Vagina (tissue), 2 donors: ENCODE measurements around the gene CLN6. TPM values are rescaled to one million over a fixed set of nuclear protein-coding genes. Genes with fewer than 3 reads are reported as not detected.

ENCODE experiments used
- DNase-seq, 2 donors: peaks; one replicate each; pipeline ENCODE4 v3.0.0-alpha.2; 2017; ENCODE audit errors: extremely low spot score in 2 of 2
- H3K27ac ChIP-seq: fragments of 200-600 bp; sonication (generic); one replicate; pipeline ENCODE4 v1.5.1; 2019
- H3K27me3 ChIP-seq: fragments of 200-600 bp; sonication (generic); one replicate; pipeline ENCODE4 v1.5.1; 2019
- H3K36me3 ChIP-seq, 2 donors: fragments of 200-600 bp; sonication (generic); one replicate each; pipeline ENCODE4 v1.5.1; 2017 to 2019
- H3K4me1 ChIP-seq: fragments of 200-600 bp; sonication (generic); one replicate; pipeline ENCODE4 v1.5.1; 2019
- H3K4me3 ChIP-seq, 2 donors: fragments of 200-600 bp; sonication (generic); 1 replicate in 1 of 2; 2 replicates in 1 of 2; pipeline ENCODE4 v1.5.1; 2016 to 2019
- H3K9me3 ChIP-seq: fragments of 200-600 bp; sonication (generic); one replicate; pipeline ENCODE4 v1.5.1; 2019
- CTCF ChIP-seq, 3 experiments: fragments of 450-650 bp in 2 of 3; fragments of 200-600 bp in 1 of 3; sonication (generic) in 1 of 3; IDR thresholded peaks; one replicate each; pipeline ENCODE4 v1.5.1; 2017 to 2019; ENCODE audit warnings: antibody characterized with exemption in 3 of 3, mild to moderate bottlenecking in 2 of 3, moderate library complexity in 2 of 3
- POLR2A ChIP-seq, 2 donors: fragments of 450-650 bp; IDR thresholded peaks; one replicate each; pipeline ENCODE4 v1.6.1; 2017; ENCODE audit warnings: antibody characterized with exemption in 2 of 2, mild to moderate bottlenecking in 2 of 2, moderate library complexity in 2 of 2
- POLR2AphosphoS5 ChIP-seq, 2 donors: sonication (generic); formaldehyde crosslinking; IDR thresholded peaks; one replicate each; pipeline ENCODE4 v1.9.0; 2017; ENCODE audit warnings: antibody characterized with exemption in 2 of 2, mild to moderate bottlenecking in 2 of 2, low read depth in 1 of 2; ENCODE audit not compliant: insufficient read depth in 1 of 2
- intact Hi-C: fragments of 100-400 bp; cut with DNase I; formaldehyde crosslinking; loops from one replicate; pipeline ENCODE4 v1.15.1; 2023
- total RNA-seq: library from RNA; depleted of rRNA; stranded (reverse); fragments of >200 nt; gene quantifications from one replicate; pipeline ENCODE4 v1.2.3, GENCODE V29; 2016

The CLN6 gene
- total RNA-seq, 1 donor from 2014 or later: 23.3 TPM

GRCh38 chr15:68191555-68191954 lies 38.0 kb downstream of the CLN6 start:
- H3K4me3 ChIP-seq: no peak overlapping the region
- TF ChIP-seq CTCF (IDR thresholded peaks at IDR 0.05): no peak
- no peak for TF ChIP-seq POLR2A (IDR thresholded peaks at IDR 0.05)
- TF ChIP-seq POLR2AphosphoS5 (IDR thresholded peaks at IDR 0.05; ENCODE audit: insufficient read depth in 1 of 2, low read depth in 1 of 2): no peak
- DNase-seq: no peak
- H3K27ac ChIP-seq: no peak overlapping the region
- no peaks in the 10 kb centered on the region for H3K9me3 ChIP-seq
- H3K36me3 ChIP-seq: peaks cover 0 to 11% of the 10 kb centered on the region in 2 donors
- intact Hi-C loops: no loop called here
- no peaks in the 10 kb centered on the region for H3K27me3 ChIP-seq
- peaks cover 21% of the 10 kb centered on the region for H3K4me1 ChIP-seq

GRCh38 chr15:68190048-68190447 lies 39.5 kb downstream of the CLN6 start:
- intact Hi-C loops: no loop called here
- H3K4me1 ChIP-seq: peaks cover 26% of the 10 kb centered on the region
- DNase-seq: no peak
- H3K27ac ChIP-seq: no peak overlapping the region
- H3K9me3 ChIP-seq: no peaks in the 10 kb centered on the region
- no peak overlapping the region for H3K4me3 ChIP-seq
- TF ChIP-seq CTCF (IDR thresholded peaks at IDR 0.05) (no peak), POLR2A (IDR thresholded peaks at IDR 0.05) (no peak), POLR2AphosphoS5 (IDR thresholded peaks at IDR 0.05; ENCODE audit: insufficient read depth in 1 of 2, low read depth in 1 of 2) (no peak)
- no peaks in the 10 kb centered on the region for H3K27me3 ChIP-seq
- H3K36me3 ChIP-seq: peaks cover 0 to 14% of the 10 kb centered on the region in 2 donors

GRCh38 chr15:68188647-68189046 lies 40.9 kb downstream of the CLN6 start:
- intact Hi-C loops: no loop called here
- Histone ChIP-seq H3K27ac (peak overlapping the region; percentile 40), H3K36me3 (peaks cover 0 to 20% of the 10 kb centered on the region in 2 donors), H3K4me3 (no peak overlapping the region), H3K4me1 (peaks cover 26% of the 10 kb centered on the region), H3K9me3 (no peaks in the 10 kb centered on the region), H3K27me3 (no peaks in the 10 kb centered on the region)
- no peak for TF ChIP-seq CTCF (IDR thresholded peaks at IDR 0.05)
- no peak for TF ChIP-seq POLR2A (IDR thresholded peaks at IDR 0.05)
- no peak for TF ChIP-seq POLR2AphosphoS5 (IDR thresholded peaks at IDR 0.05; ENCODE audit: insufficient read depth in 1 of 2, low read depth in 1 of 2)
- no peak for DNase-seq

- Histone ChIP-seq H3K9me3 (no peaks in the 10 kb centered on the region), H3K4me1 (peaks cover 26% of the 10 kb centered on the region), H3K4me3 (no peak overlapping the region), H3K36me3 (peaks cover 0 to 24% of the 10 kb centered on the region in 2 donors), H3K27me3 (no peaks in the 10 kb centered on the region), H3K27ac (peak overlapping the region; percentile 40)
- intact Hi-C loops: no loop called here
- peak in 1 of 2 donors; percentile 90 for DNase-seq
- TF ChIP-seq POLR2A (IDR thresholded peaks at IDR 0.05): no peak
- TF ChIP-seq CTCF (IDR thresholded peaks at IDR 0.05): no peak
- no peak for TF ChIP-seq POLR2AphosphoS5 (IDR thresholded peaks at IDR 0.05; ENCODE audit: insufficient read depth in 1 of 2, low read depth in 1 of 2)
Observed at GRCh38 chr15:68187559-68187958, 42.0 kb downstream of the CLN6 start.

- Histone ChIP-seq H3K36me3 (peaks cover 0 to 27% of the 10 kb centered on the region in 2 donors), H3K27ac (peak overlapping the region; percentile 40), H3K9me3 (no peaks in the 10 kb centered on the region), H3K4me1 (peaks cover 26% of the 10 kb centered on the region), H3K4me3 (no peak overlapping the region), H3K27me3 (no peaks in the 10 kb centered on the region)
- TF ChIP-seq CTCF (IDR thresholded peaks at IDR 0.05): no peak
- no peak for TF ChIP-seq POLR2AphosphoS5 (IDR thresholded peaks at IDR 0.05; ENCODE audit: insufficient read depth in 1 of 2, low read depth in 1 of 2)
- TF ChIP-seq POLR2A (IDR thresholded peaks at IDR 0.05): no peak
- intact Hi-C loops: no loop called here
- DNase-seq: no peak
Observed at GRCh38 chr15:68186671-68187397, 42.7 kb downstream of the CLN6 start.
